Gastroesophageal sphincter (tissue), 3 donors: Measurements from ENCODE around the gene ALKBH5.

Source experiments
- CTCF ChIP-seq, 4 experiments: fragments of 200-600 bp in 2 of 4; fragments of 450-650 bp in 2 of 4; sonication (generic) in 1 of 4; IDR thresholded peaks; one replicate each; pipeline ENCODE4 v1.5.1; 2017 to 2019; ENCODE audit warnings: antibody characterized with exemption in 4 of 4, mild to moderate bottlenecking in 2 of 4, moderate library complexity in 2 of 4
- POLR2A ChIP-seq, 2 donors: fragments of 450-650 bp; IDR thresholded peaks; one replicate each; pipeline ENCODE4 v1.6.1; 2017; ENCODE audit warnings: antibody characterized with exemption in 2 of 2, mild to moderate bottlenecking in 2 of 2, moderate library complexity in 1 of 2
- POLR2AphosphoS5 ChIP-seq: sonication (generic); formaldehyde crosslinking; IDR thresholded peaks from one replicate; pipeline ENCODE4 v1.6.1; 2017; ENCODE audit warnings: antibody characterized with exemption

- TF ChIP-seq CTCF (IDR thresholded peaks at IDR 0.05) (no peak), POLR2AphosphoS5 (no peak), POLR2A (IDR thresholded peaks at IDR 0.05) (no peak)
Observed at GRCh38 chr17:18138065-18138749, 45.4 kb upstream of the ALKBH5 start.
